HCT116 (cell line): ENCODE data around the gene EPGN.

Source experiments
- POLR2A ChIP-seq: IDR thresholded peaks from 2 replicates; pipeline ENCODE4 v1.7.0; 2011; ENCODE audit warnings: borderline replicate concordance; ENCODE audit not compliant: insufficient read depth, insufficient read length; ENCODE audit errors: extremely low read depth
- TF ChIP-seq, protein P1 (sequence below), 3 experiments: fragments of 200-600 bp in 1 of 3; sonication (generic) in 1 of 3; IDR thresholded peaks in 2 of 3; conservative IDR thresholded peaks in 1 of 3; 2 replicates each; pipeline ENCODE4 v1.5.1; 2012 to 2017; ENCODE audit warnings: low read depth in 2 of 3, low read length in 2 of 3, antibody characterized with exemption in 1 of 3, borderline replicate concordance in 1 of 3, control low read depth in 1 of 3, mild to moderate bottlenecking in 1 of 3, mixed read lengths in 1 of 3, mixed run types in 1 of 3, moderate library complexity in 1 of 3; ENCODE audit not compliant: insufficient read depth in 1 of 3

DNA sequence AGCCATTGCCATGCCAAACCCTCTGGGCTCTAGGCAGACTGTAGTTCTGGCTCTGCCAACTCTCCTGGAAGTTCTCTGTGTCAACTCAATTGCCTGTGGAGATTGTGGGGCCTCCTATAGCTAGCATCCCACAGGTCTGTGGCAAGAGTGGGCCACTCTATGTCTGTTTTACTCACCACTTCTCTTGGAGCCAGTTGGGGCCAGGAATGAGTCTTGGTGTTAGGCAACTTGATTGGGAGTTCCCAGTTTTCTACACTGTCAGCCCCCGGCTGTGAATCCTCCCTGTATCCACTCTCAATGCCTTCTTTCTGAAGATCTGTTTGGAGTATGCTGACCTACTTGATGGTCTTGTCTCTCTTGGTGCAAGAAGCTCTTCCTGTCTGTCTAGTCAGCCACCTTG is 48.2 kb upstream of the EPGN start:
- TF ChIP-seq POLR2A, result no peak
- TF ChIP-seq, protein P1, sequence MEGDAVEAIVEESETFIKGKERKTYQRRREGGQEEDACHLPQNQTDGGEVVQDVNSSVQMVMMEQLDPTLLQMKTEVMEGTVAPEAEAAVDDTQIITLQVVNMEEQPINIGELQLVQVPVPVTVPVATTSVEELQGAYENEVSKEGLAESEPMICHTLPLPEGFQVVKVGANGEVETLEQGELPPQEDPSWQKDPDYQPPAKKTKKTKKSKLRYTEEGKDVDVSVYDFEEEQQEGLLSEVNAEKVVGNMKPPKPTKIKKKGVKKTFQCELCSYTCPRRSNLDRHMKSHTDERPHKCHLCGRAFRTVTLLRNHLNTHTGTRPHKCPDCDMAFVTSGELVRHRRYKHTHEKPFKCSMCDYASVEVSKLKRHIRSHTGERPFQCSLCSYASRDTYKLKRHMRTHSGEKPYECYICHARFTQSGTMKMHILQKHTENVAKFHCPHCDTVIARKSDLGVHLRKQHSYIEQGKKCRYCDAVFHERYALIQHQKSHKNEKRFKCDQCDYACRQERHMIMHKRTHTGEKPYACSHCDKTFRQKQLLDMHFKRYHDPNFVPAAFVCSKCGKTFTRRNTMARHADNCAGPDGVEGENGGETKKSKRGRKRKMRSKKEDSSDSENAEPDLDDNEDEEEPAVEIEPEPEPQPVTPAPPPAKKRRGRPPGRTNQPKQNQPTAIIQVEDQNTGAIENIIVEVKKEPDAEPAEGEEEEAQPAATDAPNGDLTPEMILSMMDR (IDR thresholded peaks at IDR 0.05 in 2 of 3, conservative IDR thresholded peaks at IDR 0.05 in 1 of 3; ENCODE audit: borderline replicate concordance in 1 of 3, insufficient read depth in 1 of 3, low read depth in 2 of 3, low read length in 2 of 3), result no peak
